K562 (cell line): Measurements from ENCODE around the gene ALOXE3. TPM values are rescaled to one million over a fixed set of nuclear protein-coding genes. Genes with fewer than 3 reads are reported as not detected.

Source experiments
- ARID2 ChIP-seq: fragments of 450-650 bp; IDR thresholded peaks from 2 replicates; pipeline ENCODE4 v1.6.1; 2017; ENCODE audit warnings: antibody characterized with exemption, mild to moderate bottlenecking
- BRCA1 ChIP-seq, 2 experiments: fragments of 450-650 bp in 1 of 2; sonication (generic) in 1 of 2; formaldehyde crosslinking in 1 of 2; IDR thresholded peaks; 2 replicates each; pipeline versions ENCODE4 v1.5.0 to v1.6.1; 2017 to 2020; ENCODE audit warnings: mild to moderate bottlenecking in 1 of 2, missing genetic modification reagents in 1 of 2
- CBX3 ChIP-seq, 2 experiments: IDR thresholded peaks; 1 replicate in 1 of 2; 2 replicates in 1 of 2; pipeline ENCODE4 v1.6.1; 2012; ENCODE audit warnings: inconsistent platforms in 2 of 2, low read length in 2 of 2, borderline replicate concordance in 1 of 2, control low read depth in 1 of 2
- DIDO1 ChIP-seq: fragments of 450-650 bp; IDR thresholded peaks from 2 replicates; pipeline ENCODE4 v1.6.1; 2016; ENCODE audit warnings: low read depth, missing biosample characterization, missing genetic modification characterization
- DPF2 ChIP-seq: fragments of 450-650 bp; IDR thresholded peaks from 2 replicates; pipeline ENCODE4 v1.6.1; 2016
- ETV5 ChIP-seq: sonication (generic); formaldehyde crosslinking; IDR thresholded peaks from 2 replicates; pipeline ENCODE4 v1.4.0; 2020; ENCODE audit warnings: low read depth, mild to moderate bottlenecking, missing genetic modification reagents
- FOXJ2 ChIP-seq: fragments of 200-800 bp; sonication (Bioruptor generic); IDR thresholded peaks from 2 replicates; pipeline ENCODE4 v1.6.1; 2016; ENCODE audit warnings: missing genetic modification characterization, missing compliant biosample characterization
- HMG20A ChIP-seq: fragments of 450-650 bp; formaldehyde crosslinking; conservative IDR thresholded peaks from 2 replicates; pipeline ENCODE4 v1.4.0; 2020; ENCODE audit warnings: mild to moderate bottlenecking, mixed read lengths
- LEF1 ChIP-seq: fragments of 450-650 bp; IDR thresholded peaks from 2 replicates; pipeline ENCODE4 v1.6.1; 2016; ENCODE audit warnings: mild to moderate bottlenecking
- MAX ChIP-seq: sonication (generic); formaldehyde crosslinking; IDR thresholded peaks from 2 replicates; pipeline ENCODE4 v1.9.0; 2022; ENCODE audit warnings: mild to moderate bottlenecking, missing genetic modification reagents
- NCOA1 ChIP-seq: fragments of 450-650 bp; IDR thresholded peaks from 2 replicates; pipeline ENCODE4 v1.6.1; 2016; ENCODE audit warnings: low read depth
- NCOR1 ChIP-seq: fragments of 450-650 bp; IDR thresholded peaks from 2 replicates; pipeline ENCODE4 v1.6.1; 2016; ENCODE audit warnings: mild to moderate bottlenecking, moderate library complexity
- NFATC3 ChIP-seq: fragments of 450-650 bp; IDR thresholded peaks from 2 replicates; pipeline ENCODE4 v1.6.1; 2017; ENCODE audit warnings: mild to moderate bottlenecking
- RHOXF2B ChIP-seq: fragments of 250-450 bp; sonication (Bioruptor Pico); conservative IDR thresholded peaks from 2 replicates; pipeline ENCODE4 v1.5.1; 2021
- SP2 ChIP-seq: IDR thresholded peaks from 2 replicates; pipeline ENCODE4 v1.6.1; 2011; ENCODE audit warnings: mild to moderate bottlenecking, low read depth, low read length, moderate library complexity; ENCODE audit not compliant: poor library complexity, severe bottlenecking; ENCODE audit errors: extremely low read depth
- TAF7 ChIP-seq: fragments of 450-650 bp; IDR thresholded peaks from 2 replicates; pipeline ENCODE4 v1.6.1; 2016; ENCODE audit warnings: missing genetic modification characterization, missing compliant biosample characterization
- VEZF1 ChIP-seq: fragments of 200-800 bp; sonication (Bioruptor generic); IDR thresholded peaks from 2 replicates; pipeline ENCODE4 v1.6.1; 2017; ENCODE audit warnings: missing genetic modification characterization, missing compliant biosample characterization
- ZBTB2 ChIP-seq: fragments of 450-650 bp; IDR thresholded peaks from 2 replicates; pipeline ENCODE4 v1.6.1; 2016; ENCODE audit warnings: antibody characterized with exemption
- ZNF140 ChIP-seq: fragments of 250-450 bp; sonication (Bioruptor Pico); IDR thresholded peaks from 2 replicates; pipeline ENCODE4 v1.8.0; 2021; ENCODE audit warnings: moderate library complexity, mild to moderate bottlenecking, inconsistent platforms
- ZNF23 ChIP-seq: fragments of 250-450 bp; sonication (Bioruptor Pico); IDR thresholded peaks from 2 replicates; pipeline ENCODE4 v1.4.0; 2020; ENCODE audit warnings: mild to moderate bottlenecking
- ZNF586 ChIP-seq: fragments of 450-650 bp; formaldehyde crosslinking; conservative IDR thresholded peaks from 2 replicates; pipeline ENCODE4 v1.4.0; 2020; ENCODE audit warnings: mild to moderate bottlenecking, moderate library complexity
- ZNF699 ChIP-seq: fragments of 250-450 bp; sonication (Bioruptor Pico); IDR thresholded peaks from 2 replicates; pipeline ENCODE4 v1.8.0; 2021; ENCODE audit warnings: mild to moderate bottlenecking, moderate library complexity; ENCODE audit not compliant: insufficient replicate concordance
- ZNF740 ChIP-seq, 3 experiments: fragments of 200-800 bp in 1 of 3; sonication (Bioruptor generic) in 1 of 3; sonication (generic) in 1 of 3; formaldehyde crosslinking in 1 of 3; IDR thresholded peaks; 2 replicates each; pipeline versions ENCODE4 v1.6.1 to v1.8.0; 2016 to 2022; ENCODE audit warnings: mild to moderate bottlenecking in 2 of 3, missing compliant biosample characterization in 2 of 3, missing genetic modification characterization in 2 of 3, missing genetic modification reagents in 1 of 3
- polyA plus RNA-seq, 8 experiments: library from polyadenylated mRNA; depleted of rRNA in 4 of 8; stranded (reverse) in 5 of 8; unstranded in 3 of 8; fragments of >200 nt; fragmentation: Nextera tagmentation in 2 of 8; fragmentation: Illumina TruSeq in 1 of 8; extraction: Ambion mirVana in 2 of 8; extraction: Trizol in 1 of 8; gene quantifications; 2 replicates each; pipeline versions ENCODE4 v1.2.1 to v1.2.3, GENCODE V29; 2011 to 2014; ENCODE audit warnings: inconsistent platforms in 1 of 8, missing spikeins in 1 of 8
- total RNA-seq, 7 experiments: library from RNA; depleted of rRNA in 6 of 7; stranded (reverse); fragments of >200 nt in 6 of 7; fragmentation: Illumina TruSeq in 2 of 7; extraction: Trizol in 2 of 7; gene quantifications; 2 replicates each; pipeline versions ENCODE4 v1.2.1 to v1.2.3, GENCODE V29; 2011 to 2021; ENCODE audit warnings: low replicate concordance in 1 of 7

ALOXE3 gene
- total and polyA plus RNA-seq, 9 of the 15 experiments (the other 6 are each of a cell fraction or from before 2014, with no cell fraction given) = 0.04 TPM; not detected in 8

GRCh38 chr17:8120520-8121406 lies 2.4 kb upstream of the ALOXE3 start (continued):
- TF ChIP-seq VEZF1 (CRISPR knock-in tag) (no peak), RHOXF2B (CRISPR knock-in tag) (no peak), CBX3 (IDR thresholded peaks at IDR 0.05; ENCODE audit: borderline replicate concordance in 1 of 2, low read length in 2 of 2) (0 out of 3 replicates have a peak, but pooled peaks of 1 of the 2 experiments have one; percentile 33), ZNF740 (CRISPR knock-in tag; IDR thresholded peaks at IDR 0.05) (no peak), ZNF740 (tag; IDR thresholded peaks at IDR 0.05) (peak in 1 of 2 experiments; percentile 29; a peak in 1 of 4 replicates), SP2 (no peak), NCOA1 (no peak), NFATC3 (0 out of 2 replicates have a peak, but pooled peaks have one; percentile 21), BRCA1 (IDR thresholded peaks at IDR 0.05) (no peak), BRCA1 (CRISPR knock-in tag; IDR thresholded peaks at IDR 0.05) (no peak), ZBTB2 (0 out of 2 replicates have a peak, but pooled peaks have one; percentile 17), ZNF699 (CRISPR knock-in tag) (no peak), ZNF23 (no peak), TAF7 (no peak), ZNF586 (CRISPR knock-in tag) (no peak), ZNF140 (CRISPR knock-in tag) (no peak), DPF2 (no peak), MAX (CRISPR knock-in tag) (peak; percentile 40; the same call in 1 of the 2 replicates), NCOR1 (no peak), DIDO1 (tag) (no peak), FOXJ2 (no peak), LEF1 (no peak), ETV5 (CRISPR knock-in tag) (no peak; the same call in 1 of the 2 replicates), ARID2 (no peak), HMG20A (CRISPR knock-in tag) (0 out of 2 replicates have a peak, but pooled peaks have one; percentile 33)
